Measurements from ENCODE around the gene HTR3D.

GRCh38 chr3:184003187-184003967, 28.2 kb upstream of the HTR3D start:
- TF ChIP-seq CTCF (IDR thresholded peaks at IDR 0.05; ENCODE audit: low read length) (no peak), EZH2 (IDR thresholded peaks at IDR 0.05; ENCODE audit: borderline replicate concordance, low read length) (no peak)

Measured in OCI-LY1 (cell line).